ENCODE measurements around the gene KIF12. TPM values are rescaled to one million over a fixed set of nuclear protein-coding genes. Genes with fewer than 3 reads are reported as not detected.

Gene KIF12
- polyA plus RNA-seq, 1 donor (not counting 4 experiments of a cell fraction or from before 2014, with no cell fraction given): 1.5 TPM

DNA sequence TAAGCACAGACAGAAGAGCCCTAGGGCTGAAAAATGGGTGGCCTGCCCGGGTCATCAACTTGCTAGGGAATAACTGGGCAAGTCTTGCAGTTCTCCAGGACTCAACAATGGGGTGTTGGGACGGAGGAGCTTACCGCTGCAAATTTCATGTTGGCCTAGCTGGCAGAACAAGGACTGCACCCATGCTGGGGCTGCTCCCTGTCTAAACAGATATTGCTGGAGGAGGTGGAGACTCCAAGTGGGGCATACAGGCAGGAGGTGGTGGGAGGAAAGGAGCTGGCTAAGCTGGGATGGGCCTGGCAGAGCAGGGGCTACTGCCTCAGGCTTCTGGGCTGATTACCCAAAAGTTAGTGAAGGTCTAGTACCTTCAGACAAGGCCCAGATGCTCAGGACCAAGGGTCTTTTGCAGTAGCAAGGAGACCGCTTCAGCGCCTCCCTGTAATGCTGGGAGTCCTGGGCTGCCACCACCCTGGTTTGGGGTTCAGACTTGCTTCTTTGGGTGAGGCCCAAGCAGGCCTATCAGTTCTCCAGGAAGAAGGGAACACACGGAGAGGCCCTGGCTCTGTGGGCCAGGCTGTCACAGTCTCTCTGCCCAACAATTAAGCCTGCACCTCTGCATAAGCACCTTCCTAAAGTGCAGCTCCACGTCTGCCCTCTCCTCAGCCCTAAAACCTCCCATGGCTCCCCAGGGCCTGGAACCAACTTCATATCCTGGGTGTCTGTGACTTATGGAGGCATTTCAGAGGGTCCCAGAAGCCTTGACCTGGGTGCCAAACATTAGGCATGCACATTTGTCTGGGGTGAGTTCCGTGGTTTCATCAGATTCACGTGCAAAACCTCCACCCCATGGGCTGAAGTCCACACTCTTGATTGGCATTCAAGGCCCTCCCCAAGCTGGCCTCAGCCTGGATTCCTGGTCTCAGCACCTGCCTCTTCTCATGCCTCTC is 24.2 kb upstream of the KIF12 start:
- H3K36me3 ChIP-seq (ENCODE audit: control insufficient read depth in 2 of 2, extremely low read depth in 1 of 2, insufficient read depth in 2 of 2, low read length in 2 of 2): no peaks in the 10 kb centered on the region
- no peak overlapping the region for H2AFZ ChIP-seq (ENCODE audit: control insufficient read depth, low read length)
- H3K4me3 ChIP-seq (ENCODE audit: control insufficient read depth in 2 of 3, extremely low read depth in 1 of 3, insufficient read depth in 2 of 3, low read depth in 1 of 3, low read length in 3 of 3): no peak overlapping the region
- H3K27me3 ChIP-seq (ENCODE audit: control insufficient read depth, extremely low read depth, insufficient read depth, low read length): peaks cover 36% of the 10 kb centered on the region
- H3K4me2 ChIP-seq (ENCODE audit: control insufficient read depth, extremely low read depth, insufficient read depth, low read depth, low read length): no peak overlapping the region
- DNase-seq (ENCODE audit: low read depth, low spot score): no peak
- dilution Hi-C loops (cut with MboI; ENCODE audit: extremely low pct_ligation_motif_present, low sequenced_read_pairs): no loop called here
- H3K4me1 ChIP-seq (ENCODE audit: control insufficient read depth, extremely low read depth, insufficient read depth, low read length): no peaks in the 10 kb centered on the region
- no peak overlapping the region for H3K9ac ChIP-seq (ENCODE audit: control insufficient read depth, extremely low read depth, insufficient read depth, low read length)
- no peaks in the 10 kb centered on the region for H3K9me3 ChIP-seq (ENCODE audit: control insufficient read depth, low read depth, low read length)
- no peaks in the 10 kb centered on the region for H3K79me2 ChIP-seq (ENCODE audit: control insufficient read depth, insufficient read depth, low read length)
- no peaks in the 10 kb centered on the region for H4K20me1 ChIP-seq (ENCODE audit: control insufficient read depth, extremely low read depth, insufficient read depth, low read length)
- no peaks in the 10 kb centered on the region for H3K9me1 ChIP-seq (ENCODE audit: control insufficient read depth, extremely low read depth, insufficient read depth, low read length)
- no peak for TF ChIP-seq EZH2 (IDR thresholded peaks at IDR 0.05; ENCODE audit: low read length)
- TF ChIP-seq, protein P1, sequence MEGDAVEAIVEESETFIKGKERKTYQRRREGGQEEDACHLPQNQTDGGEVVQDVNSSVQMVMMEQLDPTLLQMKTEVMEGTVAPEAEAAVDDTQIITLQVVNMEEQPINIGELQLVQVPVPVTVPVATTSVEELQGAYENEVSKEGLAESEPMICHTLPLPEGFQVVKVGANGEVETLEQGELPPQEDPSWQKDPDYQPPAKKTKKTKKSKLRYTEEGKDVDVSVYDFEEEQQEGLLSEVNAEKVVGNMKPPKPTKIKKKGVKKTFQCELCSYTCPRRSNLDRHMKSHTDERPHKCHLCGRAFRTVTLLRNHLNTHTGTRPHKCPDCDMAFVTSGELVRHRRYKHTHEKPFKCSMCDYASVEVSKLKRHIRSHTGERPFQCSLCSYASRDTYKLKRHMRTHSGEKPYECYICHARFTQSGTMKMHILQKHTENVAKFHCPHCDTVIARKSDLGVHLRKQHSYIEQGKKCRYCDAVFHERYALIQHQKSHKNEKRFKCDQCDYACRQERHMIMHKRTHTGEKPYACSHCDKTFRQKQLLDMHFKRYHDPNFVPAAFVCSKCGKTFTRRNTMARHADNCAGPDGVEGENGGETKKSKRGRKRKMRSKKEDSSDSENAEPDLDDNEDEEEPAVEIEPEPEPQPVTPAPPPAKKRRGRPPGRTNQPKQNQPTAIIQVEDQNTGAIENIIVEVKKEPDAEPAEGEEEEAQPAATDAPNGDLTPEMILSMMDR (optimal IDR thresholded peaks at IDR 0.05 in 1 of 3, IDR thresholded peaks at IDR 0.05 in 1 of 3, conservative IDR thresholded peaks at IDR 0.05 in 1 of 3; ENCODE audit: extremely low read depth in 1 of 3, insufficient read depth in 2 of 3, low read length in 3 of 3): no peak
- H3K27ac ChIP-seq (ENCODE audit: control insufficient read depth, insufficient read depth, low read length): no peak overlapping the region
- no peak for FAIRE-seq

DNA sequence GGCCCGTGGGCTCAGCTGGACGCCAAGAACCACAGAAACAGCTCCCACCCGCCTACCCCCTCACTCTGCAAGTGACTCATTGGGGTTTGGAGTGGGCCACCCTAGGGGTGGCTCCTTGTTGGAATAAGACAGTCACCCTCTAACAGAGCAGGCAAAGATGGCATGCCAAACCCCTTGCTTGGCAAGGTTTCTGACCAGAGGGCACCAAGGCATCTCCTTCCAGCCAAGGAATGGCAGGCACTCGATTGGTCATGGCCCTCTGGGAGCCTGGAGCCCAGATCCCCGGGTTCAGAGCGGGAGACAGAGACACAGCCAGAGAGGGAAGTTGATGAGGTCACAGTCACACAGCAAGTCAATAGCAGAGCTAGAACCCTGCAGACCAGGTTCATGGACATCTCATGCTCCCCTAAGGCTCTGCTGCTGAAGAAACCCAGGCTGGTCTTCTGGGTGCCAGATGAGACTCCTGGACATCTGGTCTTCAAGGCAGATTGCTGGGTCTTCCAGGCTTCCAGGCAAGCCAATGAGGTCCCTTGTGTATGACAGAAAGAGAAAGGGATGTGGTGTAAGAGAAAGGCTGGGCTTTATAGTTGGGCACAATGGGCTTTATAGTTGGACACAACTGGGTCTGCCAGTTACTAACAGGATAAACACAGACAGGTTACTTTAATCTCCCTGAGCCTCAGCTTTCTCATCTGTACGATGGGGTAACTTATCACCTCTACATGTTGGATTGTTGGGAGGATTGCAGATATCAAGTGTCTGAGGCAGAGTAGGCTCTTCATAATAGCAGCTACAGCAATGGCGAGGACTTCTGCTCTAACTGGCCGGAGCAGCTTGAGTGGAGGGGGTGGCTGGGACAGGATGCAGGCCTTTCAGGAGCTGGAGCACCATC is 23.3 kb upstream of the KIF12 start:
- Histone ChIP-seq H4K20me1 (ENCODE audit: control insufficient read depth, extremely low read depth, insufficient read depth, low read length) (no peaks in the 10 kb centered on the region), H3K9me3 (ENCODE audit: control insufficient read depth, low read depth, low read length) (no peaks in the 10 kb centered on the region), H2AFZ (ENCODE audit: control insufficient read depth, low read length) (no peak overlapping the region), H3K27ac (ENCODE audit: control insufficient read depth, insufficient read depth, low read length) (no peak overlapping the region), H3K9me1 (ENCODE audit: control insufficient read depth, extremely low read depth, insufficient read depth, low read length) (no peaks in the 10 kb centered on the region), H3K79me2 (ENCODE audit: control insufficient read depth, insufficient read depth, low read length) (no peaks in the 10 kb centered on the region), H3K27me3 (ENCODE audit: control insufficient read depth, extremely low read depth, insufficient read depth, low read length) (peaks cover 36% of the 10 kb centered on the region), H3K4me3 (ENCODE audit: control insufficient read depth in 2 of 3, extremely low read depth in 1 of 3, insufficient read depth in 2 of 3, low read depth in 1 of 3, low read length in 3 of 3) (no peak overlapping the region), H3K36me3 (ENCODE audit: control insufficient read depth in 2 of 2, extremely low read depth in 1 of 2, insufficient read depth in 2 of 2, low read length in 2 of 2) (no peaks in the 10 kb centered on the region), H3K9ac (ENCODE audit: control insufficient read depth, extremely low read depth, insufficient read depth, low read length) (no peak overlapping the region), H3K4me2 (ENCODE audit: control insufficient read depth, extremely low read depth, insufficient read depth, low read depth, low read length) (no peak overlapping the region), H3K4me1 (ENCODE audit: control insufficient read depth, extremely low read depth, insufficient read depth, low read length) (no peaks in the 10 kb centered on the region)
- dilution Hi-C loops (cut with MboI; ENCODE audit: extremely low pct_ligation_motif_present, low sequenced_read_pairs): no loop called here
- DNase-seq (ENCODE audit: low read depth, low spot score) (no peak), FAIRE-seq (no peak)
- no peak for TF ChIP-seq EZH2 (IDR thresholded peaks at IDR 0.05; ENCODE audit: low read length)
- TF ChIP-seq, protein P1 (optimal IDR thresholded peaks at IDR 0.05 in 1 of 3, IDR thresholded peaks at IDR 0.05 in 1 of 3, conservative IDR thresholded peaks at IDR 0.05 in 1 of 3; ENCODE audit: extremely low read depth in 1 of 3, insufficient read depth in 2 of 3, low read length in 3 of 3): no peak

Data from keratinocyte (primary cell).